Measurements from ENCODE around the gene ALLC. TPM values are rescaled to one million over a fixed set of nuclear protein-coding genes. Genes with fewer than 3 reads are reported as not detected.

The ALLC gene
- total and polyA plus RNA-seq, 10 of the 15 experiments (the other 5 are each of a cell fraction or from before 2014, with no cell fraction given), result 0.05 TPM; not detected in 9

DNA sequence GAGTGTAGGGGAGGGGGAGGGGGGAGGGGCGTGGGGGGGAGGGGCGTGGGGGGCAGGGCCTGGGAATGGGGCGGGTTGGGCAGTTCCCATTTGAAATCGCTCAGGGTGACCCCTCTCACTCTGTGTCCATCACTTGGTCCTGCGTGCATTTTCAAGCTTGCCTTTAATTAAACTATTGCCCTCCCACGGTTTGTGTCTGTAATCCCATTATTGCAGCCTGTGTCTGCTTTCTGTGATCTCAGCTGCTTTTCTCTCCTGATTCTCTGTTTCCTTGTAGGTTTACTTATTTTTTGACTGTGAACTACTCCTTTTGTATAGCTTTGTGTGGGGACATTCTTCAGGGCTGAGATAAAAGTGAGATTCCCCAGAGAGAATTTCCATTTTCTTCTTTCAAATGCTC lies 46.7 kb downstream of the ALLC start:
- Histone ChIP-seq H3K36me3 (ENCODE audit: control insufficient read depth in 2 of 2, insufficient read depth in 2 of 2, low read length in 1 of 2) (no peaks in the 10 kb centered on the region), H3K27me3 (replicated peaks in 1 of 2; ENCODE audit: control insufficient read depth in 2 of 2, insufficient read depth in 2 of 2, low read length in 1 of 2) (peaks cover 0 to 4% of the 10 kb centered on the region in 2 experiments; a peak in 2 of 4 replicates), H3K9me3 (replicated peaks; ENCODE audit: control insufficient read depth, insufficient read depth, low read length) (no peaks in the 10 kb centered on the region; the same call in 2 of the 3 replicates), H3K9ac (ENCODE audit: control insufficient read depth, insufficient read depth, low read length) (no peak overlapping the region), H3K4me1 (ENCODE audit: control insufficient read depth, insufficient read depth, low read length) (no peaks in the 10 kb centered on the region), H3K4me2 (ENCODE audit: control insufficient read depth, insufficient read depth) (no peak overlapping the region), H3K4me3 (no peak overlapping the region), H2AFZ (ENCODE audit: control insufficient read depth, low read depth, low read length) (no peak overlapping the region), H3K79me2 (ENCODE audit: control insufficient read depth, insufficient read depth, low read length) (no peaks in the 10 kb centered on the region), H4K20me1 (ENCODE audit: control insufficient read depth, insufficient read depth) (no peaks in the 10 kb centered on the region), H3K27ac (ENCODE audit: control insufficient read depth, insufficient read depth) (no peak overlapping the region)
- in situ Hi-C loops (cut with MboI) (no loop called here), intact Hi-C loops (cut with micrococcal nuclease; ENCODE audit: unreplicated experiment) (no loop called here)
- TF ChIP-seq EP300 (IDR thresholded peaks at IDR 0.05; ENCODE audit: borderline replicate concordance in 1 of 2, control insufficient read depth in 1 of 2, low read depth in 2 of 2, low read length in 2 of 2) (no peak), PAX8 (IDR thresholded peaks at IDR 0.05) (no peak), ZBTB33 (IDR thresholded peaks at IDR 0.05) (no peak), NR2C2 (IDR thresholded peaks at IDR 0.05; ENCODE audit: borderline replicate concordance, control insufficient read depth, insufficient read length, low read depth) (no peak), NFXL1 (IDR thresholded peaks at IDR 0.05; ENCODE audit: borderline replicate concordance) (no peak), ZNF24 (IDR thresholded peaks at IDR 0.05) (no peak), CBX3 (IDR thresholded peaks at IDR 0.05; ENCODE audit: borderline replicate concordance, low read depth) (no peak), TCF3 (IDR thresholded peaks at IDR 0.05; ENCODE audit: borderline replicate concordance, insufficient read depth, low read depth, low read length) (no peak), RELB (IDR thresholded peaks at IDR 0.05; ENCODE audit: low read depth) (no peak), EGR1 (IDR thresholded peaks at IDR 0.05; ENCODE audit: borderline replicate concordance in 1 of 2, low read depth in 2 of 2, low read length in 2 of 2) (no peak), FOXK2 (IDR thresholded peaks at IDR 0.05) (no peak), IRF4 (IDR thresholded peaks at IDR 0.05; ENCODE audit: low read depth, low read length) (no peak)
- RAD21 ChIA-PET (ENCODE audit: unreplicated experiment), result no interaction called here
- DNase-seq (ENCODE audit: low read depth, low spot score) (no peak), FAIRE-seq (no peak), ATAC-seq (no peak)
- POLR2A ChIA-PET, result no interaction called here
- BruUV-seq (replicated peaks), result no TSS peak
- WGBS (ENCODE audit: insufficient coverage, insufficient replicate concordance, low lambda C conversion rate, missing lambda C conversion rate), result 72% methylated on average over 2 of the region's 6 CpGs
- CTCF ChIA-PET, result interaction anchor here (1.5 kb wide), 1 partner anchor 9 kb away, joined by 4 read pairs; no protein-coding TSS in a partner anchor
- SMC1A ChIA-PET (ENCODE audit: uncharacterized antibody, unreplicated experiment), result no interaction called here

All from GM12878 (cell line).